Measurements from ENCODE around the gene SDHAF1. TPM values are rescaled to one million over a fixed set of nuclear protein-coding genes. Genes with fewer than 3 reads are reported as not detected.
"Not testable (repeated sequence)": the region's sequence is repeated elsewhere in the genome, so short reads cannot be mapped to it uniquely, and the experiment has no call there.

SDHAF1 gene
- total RNA-seq, 1 experiment from 2014 or later, result 16.9 TPM

- no peaks in the 10 kb centered on the region for H3K9me2 ChIP-seq (ENCODE audit: insufficient read depth)
- H4K20me1 ChIP-seq (ENCODE audit: insufficient read depth), result no peaks in the 10 kb centered on the region
- H3K27ac ChIP-seq, result no peak overlapping the region
- no TSS peak for BruUV-seq (replicated peaks)
- no peaks in the 10 kb centered on the region for H3K27me3 ChIP-seq (ENCODE audit: insufficient read depth, low read depth)
- H3K4me3 ChIP-seq, result no peak overlapping the region
- H3K4me1 ChIP-seq (replicated peaks; ENCODE audit: insufficient read depth), result peaks cover 8% of the 10 kb centered on the region
- ChIA-PET CTCF (no interaction called here), POLR2A (ENCODE audit: unreplicated experiment) (no interaction called here)
- peaks cover 9% of the 10 kb centered on the region; the same call in 1 of the 2 replicates for H3F3A ChIP-seq (ENCODE audit: insufficient read depth, low read depth)
- H3K9me3 ChIP-seq (ENCODE audit: insufficient read depth, low read depth), result no peaks in the 10 kb centered on the region
- no peak overlapping the region for H3K4me2 ChIP-seq
- DNase-seq, result no peak
- intact Hi-C loops (cut with micrococcal nuclease; ENCODE audit: unreplicated experiment), result no loop called here
- no peaks in the 10 kb centered on the region for H3K79me2 ChIP-seq (ENCODE audit: low read depth)
- no peak for TF ChIP-seq CTCF (conservative IDR thresholded peaks at IDR 0.05)
- no peak for TF ChIP-seq EZH2 (IDR thresholded peaks at IDR 0.05; ENCODE audit: low read depth)
- H3K36me3 ChIP-seq (ENCODE audit: low read depth), result no peaks in the 10 kb centered on the region
- no peak overlapping the region for H2AFZ ChIP-seq
Measured at GRCh38 chr19:36040495-36040894, 45.5 kb downstream of the SDHAF1 start.

- DNase-seq; H3K36me3 ChIP-seq (ENCODE audit: low read depth); CTCF ChIA-PET; H2AFZ ChIP-seq; H3K27me3 ChIP-seq (ENCODE audit: insufficient read depth, low read depth); H3K4me1 ChIP-seq (replicated peaks; ENCODE audit: insufficient read depth); H3K4me2 ChIP-seq; H3K4me3 ChIP-seq; BruUV-seq (replicated peaks); H3F3A ChIP-seq (ENCODE audit: insufficient read depth, low read depth); H3K27ac ChIP-seq; H3K9me2 ChIP-seq (ENCODE audit: insufficient read depth); H3K79me2 ChIP-seq (ENCODE audit: low read depth); POLR2A ChIA-PET (ENCODE audit: unreplicated experiment); H4K20me1 ChIP-seq (ENCODE audit: insufficient read depth); intact Hi-C loops (cut with micrococcal nuclease; ENCODE audit: unreplicated experiment); H3K9me3 ChIP-seq (ENCODE audit: insufficient read depth, low read depth): not testable (repeated sequence)
Measured at GRCh38 chr19:36041092-36041491, 46.1 kb downstream of the SDHAF1 start.

GRCh38 chr19:36041831-36042230 lies 46.8 kb downstream of the SDHAF1 start:
- intact Hi-C loops (cut with micrococcal nuclease; ENCODE audit: unreplicated experiment), result no loop called here
- Histone ChIP-seq H3K4me2 (no peak overlapping the region), H3K9me3 (ENCODE audit: insufficient read depth, low read depth) (no peaks in the 10 kb centered on the region), H2AFZ (no peak overlapping the region), H4K20me1 (ENCODE audit: insufficient read depth) (no peaks in the 10 kb centered on the region), H3K36me3 (ENCODE audit: low read depth) (no peaks in the 10 kb centered on the region), H3K4me1 (replicated peaks; ENCODE audit: insufficient read depth) (peaks cover 8% of the 10 kb centered on the region), H3K27me3 (ENCODE audit: insufficient read depth, low read depth) (no peaks in the 10 kb centered on the region), H3K9me2 (ENCODE audit: insufficient read depth) (no peaks in the 10 kb centered on the region), H3F3A (ENCODE audit: insufficient read depth, low read depth) (peaks cover 9% of the 10 kb centered on the region; the same call in 1 of the 2 replicates), H3K27ac (no peak overlapping the region), H3K4me3 (no peak overlapping the region), H3K79me2 (ENCODE audit: low read depth) (no peaks in the 10 kb centered on the region)
- BruUV-seq (replicated peaks), result no TSS peak
- POLR2A ChIA-PET (ENCODE audit: unreplicated experiment), result interaction anchor here (0.6 to 0.7 kb wide), 3 partner anchors 12 to 645 kb away, joined by 4 to 38 read pairs (median 36); no protein-coding TSS in a partner anchor
- DNase-seq, result peak; percentile 36 to 61
- CTCF ChIA-PET, result interaction anchor here (0.6 to 1.0 kb wide), 3 partner anchors 11 to 46 kb away, joined by 3 to 5 read pairs (median 3); partner anchors contain the start of gene SYNE4
- TF ChIP-seq CTCF (conservative IDR thresholded peaks at IDR 0.05) (no peak), EZH2 (IDR thresholded peaks at IDR 0.05; ENCODE audit: low read depth) (no peak)

GRCh38 chr19:36043952-36044351 lies 49.0 kb downstream of the SDHAF1 start:
- peaks cover 9% of the 10 kb centered on the region; the same call in 1 of the 2 replicates for H3F3A ChIP-seq (ENCODE audit: insufficient read depth, low read depth)
- H3K36me3 ChIP-seq (ENCODE audit: low read depth), result no peaks in the 10 kb centered on the region
- intact Hi-C loops (cut with micrococcal nuclease; ENCODE audit: unreplicated experiment), result no loop called here
- H3K4me2 ChIP-seq, result no peak overlapping the region
- TF ChIP-seq EZH2 (IDR thresholded peaks at IDR 0.05; ENCODE audit: low read depth), result no peak
- TF ChIP-seq CTCF (conservative IDR thresholded peaks at IDR 0.05), result no peak
- H3K27ac ChIP-seq, result no peak overlapping the region
- no peaks in the 10 kb centered on the region for H3K79me2 ChIP-seq (ENCODE audit: low read depth)
- no peaks in the 10 kb centered on the region for H4K20me1 ChIP-seq (ENCODE audit: insufficient read depth)
- no peak overlapping the region for H2AFZ ChIP-seq
- H3K9me2 ChIP-seq (ENCODE audit: insufficient read depth), result no peaks in the 10 kb centered on the region
- CTCF ChIA-PET, result interaction anchor here (0.7 kb wide), 1 partner anchor 71 kb away, joined by 3 read pairs; no protein-coding TSS in a partner anchor
- peaks cover 8% of the 10 kb centered on the region for H3K4me1 ChIP-seq (replicated peaks; ENCODE audit: insufficient read depth)
- no peak for DNase-seq
- no peaks in the 10 kb centered on the region for H3K27me3 ChIP-seq (ENCODE audit: insufficient read depth, low read depth)
- BruUV-seq (replicated peaks), result no TSS peak
- no peak overlapping the region for H3K4me3 ChIP-seq
- no peaks in the 10 kb centered on the region for H3K9me3 ChIP-seq (ENCODE audit: insufficient read depth, low read depth)
- POLR2A ChIA-PET (ENCODE audit: unreplicated experiment), result no interaction called here
